ENCODE measurements around the gene NCR2.
A peak's percentile ranks its signal among the peaks of the same experiment; 100 is the strongest.
"Not testable (repeated sequence)": the region's sequence is repeated elsewhere in the genome, so short reads cannot be mapped to it uniquely, and the experiment has no call there.

NCR2 gene

GRCh38 chr6:41335296-41335695 is at the start of gene NCR2:
Gene NCR2 (plus strand): TSS chr6:41335608. CDS start chr6:41335877, 269 bp downstream.
- DNase-seq = no peak

GRCh38 chr6:41286544-41287346 is 48.7 kb upstream of the NCR2 start, which contains the start of gene TREM1:
Gene TREM1 (minus strand): TSS chr6:41286682. CDS start chr6:41286655, 27 bp downstream.
- no peak for DNase-seq

- DNase-seq = no peak
Observed at GRCh38 chr6:41288030-41288753, 47.2 kb upstream of the NCR2 start.

- DNase-seq = no peak
Observed at GRCh38 chr6:41288754-41289129, 46.7 kb upstream of the NCR2 start.

- DNase-seq = no peak
Observed at GRCh38 chr6:41289815-41290214, 45.6 kb upstream of the NCR2 start.

- DNase-seq = no peak
Observed at GRCh38 chr6:41291717-41292116, 43.7 kb upstream of the NCR2 start.

- DNase-seq = no peak
Observed at GRCh38 chr6:41294214-41294872, 41.1 kb upstream of the NCR2 start.

GRCh38 chr6:41297248-41297647 is 38.2 kb upstream of the NCR2 start:
- not testable (repeated sequence) for DNase-seq

GRCh38 chr6:41298785-41299502 is 36.5 kb upstream of the NCR2 start:
- DNase-seq = no peak

GRCh38 chr6:41302638-41303037 is 32.8 kb upstream of the NCR2 start:
- no peak for DNase-seq

GRCh38 chr6:41306187-41306854 is 29.1 kb upstream of the NCR2 start:
- DNase-seq = no peak

- DNase-seq = no peak
Observed at GRCh38 chr6:41315203-41315602, 20.2 kb upstream of the NCR2 start.

- DNase-seq = no peak
Observed at GRCh38 chr6:41315943-41316620, 19.3 kb upstream of the NCR2 start.

- no peak for DNase-seq
Observed at GRCh38 chr6:41318261-41318653, 17.2 kb upstream of the NCR2 start.

- peak; percentile 81 for DNase-seq
Observed at GRCh38 chr6:41318654-41319565, 16.5 kb upstream of the NCR2 start.

GRCh38 chr6:41321183-41321582 is 14.2 kb upstream of the NCR2 start:
- no peak for DNase-seq

- no peak for DNase-seq
Observed at GRCh38 chr6:41325446-41326066, 9.9 kb upstream of the NCR2 start.

GRCh38 chr6:41326092-41326491 is 9.3 kb upstream of the NCR2 start:
- DNase-seq = no peak

- no peak for DNase-seq
Observed at GRCh38 chr6:41327177-41327576, 8.2 kb upstream of the NCR2 start.

All from left hindlimb (tissue), 1 donor.